CD4-positive, alpha-beta T cell treated with Interleukin-1 beta for 1 hour (primary cell): ENCODE measurements around the gene VCL.

Experiments used
- DNase-seq, 2 donors: peaks; one replicate each; pipeline ENCODE4 v3.0.0-alpha.2; 2020 to 2022

VCL gene

DNA sequence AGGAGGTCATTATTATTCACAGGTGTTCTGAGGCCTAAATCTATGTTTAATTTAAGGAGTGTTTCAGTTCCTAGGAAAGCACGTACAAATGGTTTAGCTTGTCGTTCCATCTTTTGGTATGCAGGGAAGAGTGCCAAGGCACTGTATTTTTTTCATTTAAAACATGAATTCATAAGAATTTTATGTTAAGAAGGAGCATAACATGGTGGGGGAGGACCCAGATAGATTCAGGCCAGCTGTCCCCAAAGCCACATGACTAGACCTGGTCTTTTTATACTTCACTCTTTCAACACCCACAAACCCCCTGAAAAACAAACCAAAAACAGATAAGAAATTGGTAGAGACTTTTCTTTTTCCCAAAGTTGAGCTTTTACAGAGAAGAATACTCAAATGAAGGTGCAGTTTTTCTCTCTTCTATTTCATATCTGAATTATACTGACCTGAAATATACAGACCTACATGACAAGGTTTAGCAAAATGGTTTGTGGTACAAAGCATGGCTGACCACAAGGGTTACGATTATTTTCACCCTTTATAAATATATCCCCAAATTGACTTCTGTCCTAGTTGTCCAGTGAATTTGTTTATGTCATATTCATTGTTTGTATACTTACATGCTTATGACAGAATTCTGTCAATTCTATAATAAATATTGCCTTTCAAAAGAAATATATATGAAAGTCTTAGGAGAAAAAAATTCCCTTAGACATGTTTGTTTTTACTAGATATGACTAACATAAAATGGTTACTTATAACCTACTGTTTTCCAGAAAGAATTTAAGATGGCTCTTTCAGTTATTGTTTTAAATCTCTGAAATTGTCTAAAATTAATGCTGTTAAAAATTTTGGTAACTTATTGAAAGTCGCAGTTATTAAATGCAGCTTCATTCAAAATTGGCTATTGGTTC, 81.4 kb downstream of the VCL start:
- DNase-seq: no peak

DNA sequence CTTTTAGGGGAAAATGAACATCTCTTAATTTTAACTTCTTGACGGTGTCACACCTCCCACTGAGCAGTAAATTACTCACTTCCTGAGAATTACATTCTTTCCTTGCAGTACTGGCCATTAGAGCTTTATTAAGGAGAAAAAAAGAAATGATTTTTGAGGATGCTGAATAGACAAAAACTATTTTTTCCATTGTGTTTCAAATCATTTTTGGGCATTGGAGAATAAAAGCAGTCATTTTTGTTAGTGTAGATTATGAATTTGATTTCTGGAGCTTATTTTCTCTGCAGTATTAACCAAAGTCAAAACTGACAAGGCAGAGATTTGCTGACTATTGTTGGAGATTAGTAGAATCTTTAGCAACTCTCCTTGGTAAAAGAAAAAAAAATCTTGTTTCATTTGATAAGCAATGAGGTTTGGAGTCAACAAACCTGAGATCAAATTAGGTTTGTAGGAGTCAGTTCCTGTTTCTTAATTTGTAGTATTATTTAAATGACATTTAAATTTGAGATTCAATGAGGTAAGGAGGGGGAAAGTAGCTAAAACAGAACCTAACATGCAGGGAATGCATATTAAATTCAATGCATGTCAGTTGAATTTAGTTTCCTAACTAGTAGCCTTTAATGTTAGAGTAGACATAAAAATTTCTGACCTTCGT, 82.1 kb downstream of the VCL start:
- no peak for DNase-seq

DNA sequence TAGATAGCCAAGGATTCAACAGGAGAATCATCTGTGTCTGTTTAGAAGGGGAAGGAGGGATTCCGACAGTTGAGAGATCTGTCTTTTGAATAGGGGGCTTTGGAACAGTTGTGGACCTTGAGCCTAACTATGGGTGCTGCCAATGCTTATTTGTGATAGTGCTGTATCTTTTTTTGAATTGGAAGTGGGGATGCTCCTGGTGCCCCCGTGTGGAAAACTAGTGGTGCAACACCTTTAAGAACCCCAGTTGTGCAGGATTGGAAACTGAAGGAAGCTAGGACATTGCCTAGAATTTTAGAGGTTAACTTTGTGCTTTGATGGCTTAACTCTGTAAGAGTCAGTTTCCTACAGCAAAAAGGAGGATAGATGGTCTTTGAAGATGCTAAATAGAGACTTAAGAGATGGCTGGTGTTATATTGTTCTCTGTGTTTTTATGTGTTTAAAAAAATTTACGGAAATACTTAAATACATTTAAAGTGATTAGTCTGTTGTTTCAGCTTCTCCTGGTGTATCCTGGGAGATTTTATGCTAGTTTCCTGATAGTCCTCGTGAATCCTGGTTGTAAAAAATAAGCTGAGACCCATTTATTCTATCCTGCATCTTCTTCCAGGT, 83.4 kb downstream of the VCL start:
- DNase-seq: peak; percentile 44 to 56

DNA sequence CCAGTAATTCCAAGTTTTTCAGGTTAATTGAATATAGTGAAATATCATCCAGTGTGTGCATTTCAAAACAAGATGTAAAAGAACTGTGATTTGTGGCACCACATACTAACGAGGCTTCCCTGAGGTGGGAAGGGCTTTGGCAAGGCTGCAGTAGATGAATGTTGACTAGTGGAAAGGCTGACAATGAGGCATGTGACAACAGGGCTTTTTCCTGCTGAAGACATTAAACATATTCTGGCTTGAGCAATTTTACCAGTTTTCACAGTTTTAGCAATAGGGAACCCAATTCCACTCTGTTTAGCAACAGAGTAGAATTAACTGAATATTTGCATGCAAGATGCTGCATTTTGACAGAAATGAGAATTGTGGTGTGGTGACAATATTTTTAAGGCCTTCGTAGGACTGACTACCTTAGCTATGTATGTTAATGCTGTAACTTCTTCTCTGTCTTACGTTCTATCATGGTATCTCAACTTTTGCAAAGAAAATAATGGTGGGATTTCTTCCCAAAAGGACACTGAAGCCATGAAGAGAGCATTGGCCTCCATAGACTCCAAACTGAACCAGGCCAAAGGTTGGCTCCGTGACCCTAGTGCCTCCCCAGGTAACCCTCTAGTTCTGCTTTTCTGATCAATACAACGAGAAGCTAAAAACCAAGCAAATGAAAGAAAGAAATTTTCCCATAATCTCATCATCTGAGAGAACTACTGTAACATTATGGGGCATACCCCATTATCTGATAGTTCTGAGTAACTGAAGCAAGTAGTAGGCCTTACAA, 84.2 kb downstream of the VCL start:
- no peak for DNase-seq

DNA sequence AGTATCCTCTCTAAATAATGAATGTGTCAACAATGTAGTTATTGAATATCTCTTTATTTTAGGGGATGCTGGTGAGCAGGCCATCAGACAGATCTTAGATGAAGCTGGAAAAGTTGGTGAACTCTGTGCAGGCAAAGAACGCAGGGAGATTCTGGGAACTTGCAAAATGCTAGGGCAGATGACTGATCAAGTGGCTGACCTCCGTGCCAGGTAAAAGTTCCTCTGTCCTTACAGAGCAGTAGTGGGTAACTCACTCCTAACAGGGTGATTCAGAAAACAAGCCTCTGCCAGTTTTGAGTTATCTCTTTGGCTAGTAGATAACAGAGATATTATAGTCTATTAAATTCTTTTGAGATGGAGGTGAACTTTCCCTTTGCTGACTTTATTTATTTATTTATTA, 85.4 kb downstream of the VCL start:
- DNase-seq: no peak

DNA sequence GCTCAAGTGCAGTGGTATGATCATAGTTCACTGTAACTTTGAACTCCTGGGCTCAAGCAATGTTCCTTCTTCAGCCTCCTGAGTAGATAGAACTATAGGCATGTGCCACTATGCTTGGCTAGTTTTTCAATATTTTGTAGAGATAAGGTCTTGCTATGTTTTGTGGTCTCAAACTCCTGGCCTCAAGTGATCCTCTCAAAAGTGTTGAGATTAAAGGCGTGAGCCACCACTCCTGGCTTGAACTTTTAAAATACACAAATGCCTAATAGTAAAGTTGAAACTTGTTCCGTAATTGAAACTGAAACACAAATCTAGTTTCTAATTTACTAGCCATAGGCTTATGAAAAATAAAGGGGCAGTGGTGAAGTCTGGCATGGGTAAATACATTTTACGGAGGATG, 87.0 kb downstream of the VCL start:
- no peak for DNase-seq

DNA sequence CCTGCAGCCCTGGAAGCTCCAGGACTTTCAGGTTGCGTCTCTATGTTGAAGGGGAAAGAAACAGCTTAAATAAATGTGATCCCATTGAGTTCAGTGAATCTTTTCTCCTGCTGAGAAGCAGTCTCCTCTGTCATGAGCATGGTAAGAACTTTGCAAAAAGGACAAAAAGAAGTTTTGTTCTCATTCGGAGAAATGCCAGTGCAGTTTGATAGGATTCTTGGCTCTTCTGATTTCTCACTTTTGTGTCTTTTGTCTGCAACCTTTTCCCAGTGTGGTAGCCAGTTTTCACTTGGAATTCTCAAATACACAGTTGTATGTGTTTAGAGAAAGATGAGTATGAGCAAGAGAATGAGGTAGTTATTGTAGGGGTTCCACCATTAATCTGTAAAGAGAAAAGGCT, 88.4 kb downstream of the VCL start:
- DNase-seq: no peak

DNA sequence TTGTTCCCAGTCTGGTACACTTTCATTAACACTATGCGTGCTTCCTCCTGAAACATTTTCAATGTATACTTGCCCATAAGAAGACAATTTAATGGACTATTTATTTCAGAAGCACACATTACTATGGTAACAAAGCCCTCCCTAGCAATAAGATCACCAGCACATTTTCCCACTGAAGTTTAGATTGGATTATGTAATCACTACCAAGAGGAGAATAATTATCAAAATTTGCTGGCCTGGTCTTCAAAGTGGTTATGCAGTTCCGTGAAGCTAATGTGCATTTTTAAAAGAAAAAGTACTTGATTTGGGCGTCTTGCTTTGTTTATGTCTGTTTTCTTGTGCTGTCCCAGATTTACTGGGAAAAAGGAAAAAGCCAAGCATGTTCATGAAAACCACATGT, 90.8 kb downstream of the VCL start:
- DNase-seq: no peak

DNA sequence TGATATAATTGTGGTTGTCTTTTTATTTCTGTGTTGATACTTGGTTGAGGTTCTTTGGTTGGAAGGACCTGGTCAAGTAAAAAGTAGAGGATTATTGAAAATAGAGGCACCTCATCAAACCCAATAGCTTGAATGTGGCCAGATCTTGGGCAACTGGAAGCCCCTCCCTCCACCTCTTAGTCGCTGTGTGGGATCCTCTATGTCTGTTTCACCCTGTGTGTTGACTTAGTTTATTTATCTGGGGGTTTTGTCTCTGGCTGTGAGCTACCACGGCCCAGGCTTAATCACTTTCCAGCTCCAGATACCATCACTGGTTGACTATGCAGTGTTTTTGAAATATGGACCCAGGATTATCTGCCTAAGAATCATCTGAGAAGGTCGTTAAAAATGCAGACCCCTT, 94.5 kb downstream of the VCL start:
- DNase-seq: no peak

DNA sequence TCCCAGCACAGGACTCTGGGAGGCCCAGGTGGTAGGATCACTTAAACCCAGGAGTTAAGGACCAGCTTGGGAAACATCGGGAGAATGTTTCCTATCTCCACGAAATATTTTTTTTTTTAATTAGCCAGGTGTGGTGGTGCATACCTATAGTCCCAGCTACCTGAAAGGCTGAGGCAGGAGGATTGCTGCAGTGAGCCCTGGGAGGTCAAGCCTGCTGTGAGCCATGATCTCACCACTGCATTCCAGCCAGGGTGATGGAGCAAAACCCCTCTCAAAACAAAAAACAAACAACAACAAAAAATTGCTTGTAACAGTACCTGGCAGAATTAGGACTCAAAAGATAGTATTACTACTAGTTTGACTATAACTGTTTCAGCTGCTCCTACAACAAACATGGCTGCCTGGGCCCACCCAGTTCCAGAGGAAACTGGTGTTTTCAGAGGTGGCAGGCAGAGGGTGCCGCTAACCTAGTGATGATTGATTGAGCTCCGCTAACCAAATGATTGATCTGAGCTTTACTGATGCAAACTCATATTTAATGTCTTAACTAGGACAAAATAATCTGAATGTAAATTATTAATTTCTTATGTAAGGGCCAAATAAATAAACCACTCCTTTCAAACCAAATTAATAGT, 95.7 kb downstream of the VCL start:
- DNase-seq: no peak

DNA sequence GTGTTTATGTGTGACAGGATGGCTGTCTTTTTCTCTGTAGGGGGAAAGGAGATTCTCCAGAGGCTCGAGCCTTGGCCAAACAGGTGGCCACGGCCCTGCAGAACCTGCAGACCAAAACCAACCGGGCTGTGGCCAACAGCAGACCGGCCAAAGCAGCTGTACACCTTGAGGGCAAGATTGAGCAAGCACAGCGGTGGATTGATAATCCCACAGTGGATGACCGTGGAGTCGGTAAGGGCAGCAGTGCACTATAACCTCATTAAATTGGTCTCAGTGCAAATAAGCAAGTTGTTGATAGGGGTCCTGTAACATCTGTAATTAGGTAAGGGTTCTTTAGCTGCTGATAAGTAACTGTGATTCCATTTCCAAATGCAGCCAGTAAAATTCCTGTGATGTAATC, 96.3 kb downstream of the VCL start:
- DNase-seq: no peak

DNA sequence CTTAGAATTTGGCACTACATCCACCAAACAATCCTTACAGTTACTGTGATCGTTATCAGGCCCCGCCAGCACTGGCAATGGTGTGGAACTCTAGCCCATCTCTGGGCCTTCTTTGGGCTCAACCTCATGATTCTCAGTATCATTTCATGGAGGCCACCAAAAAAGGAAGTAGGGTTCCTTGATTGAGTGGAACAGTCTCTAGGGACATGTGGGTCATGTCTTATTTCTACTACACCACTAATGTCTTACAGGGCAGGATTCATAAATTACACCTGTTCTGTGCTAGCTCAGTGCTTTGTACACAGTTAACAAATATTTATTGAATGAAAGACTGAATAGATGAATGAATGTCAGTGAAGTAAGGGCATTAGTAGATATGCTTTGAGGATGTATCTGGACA, 98.9 kb downstream of the VCL start:
- DNase-seq: no peak

DNA sequence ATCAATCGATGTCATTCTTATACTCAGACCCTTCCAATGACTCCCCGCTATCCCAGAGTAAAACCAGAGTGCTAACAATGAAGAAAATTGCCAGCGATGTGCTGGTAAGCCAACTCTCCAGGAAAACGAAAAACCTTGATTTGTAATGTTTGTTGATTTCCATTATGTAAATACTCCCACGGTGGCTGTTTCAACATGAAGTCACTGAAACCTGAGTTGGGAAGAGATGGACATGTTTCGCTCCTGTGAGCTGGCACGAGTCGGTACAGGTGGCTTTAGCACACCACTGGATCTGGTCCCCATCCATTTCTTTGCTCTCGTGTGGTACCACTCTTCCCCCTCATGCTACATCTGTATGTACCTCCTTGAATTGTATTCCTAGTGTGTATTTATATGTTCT, 99.9 kb downstream of the VCL start:
- no peak for DNase-seq

DNA sequence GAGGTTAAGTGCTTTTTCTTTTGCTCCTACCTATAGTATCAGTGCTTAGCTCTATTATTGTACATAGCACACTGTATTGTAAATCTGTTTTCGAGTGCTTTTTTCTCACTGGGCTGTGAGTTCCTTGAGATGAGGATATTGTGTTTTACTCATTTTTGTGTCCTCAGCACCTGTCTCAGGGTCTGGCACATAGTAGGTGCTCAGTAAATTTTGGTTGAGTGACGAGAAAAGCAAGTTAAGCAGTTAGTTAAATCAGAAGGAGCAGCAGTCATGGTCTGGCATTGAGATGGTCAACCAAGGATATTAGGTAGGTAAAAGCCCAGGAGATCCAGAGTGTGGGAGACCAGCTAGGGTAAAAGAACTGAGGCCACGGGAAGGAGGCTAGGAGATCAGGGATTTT, 101.5 kb downstream of the VCL start:
- no peak for DNase-seq

DNA sequence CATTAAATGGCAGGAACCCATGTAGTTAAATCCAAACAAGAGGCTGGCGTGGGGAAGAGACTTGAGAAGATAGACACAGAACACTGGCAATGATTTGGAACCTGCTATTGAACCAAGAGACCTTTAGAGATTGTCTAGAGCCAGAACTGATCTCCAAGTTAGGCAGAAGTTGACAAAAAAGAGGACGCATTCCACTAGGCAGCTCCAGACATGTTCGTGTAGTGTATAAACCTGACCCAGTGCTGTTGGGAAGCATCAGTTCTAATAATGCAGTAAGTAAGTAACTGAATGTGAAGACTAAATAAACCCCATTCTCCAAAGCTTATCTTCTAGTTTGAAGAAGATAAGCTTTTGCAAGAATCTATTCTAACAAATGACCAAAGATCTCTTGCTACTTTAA, 101.9 kb downstream of the VCL start:
- DNase-seq: no peak

DNA sequence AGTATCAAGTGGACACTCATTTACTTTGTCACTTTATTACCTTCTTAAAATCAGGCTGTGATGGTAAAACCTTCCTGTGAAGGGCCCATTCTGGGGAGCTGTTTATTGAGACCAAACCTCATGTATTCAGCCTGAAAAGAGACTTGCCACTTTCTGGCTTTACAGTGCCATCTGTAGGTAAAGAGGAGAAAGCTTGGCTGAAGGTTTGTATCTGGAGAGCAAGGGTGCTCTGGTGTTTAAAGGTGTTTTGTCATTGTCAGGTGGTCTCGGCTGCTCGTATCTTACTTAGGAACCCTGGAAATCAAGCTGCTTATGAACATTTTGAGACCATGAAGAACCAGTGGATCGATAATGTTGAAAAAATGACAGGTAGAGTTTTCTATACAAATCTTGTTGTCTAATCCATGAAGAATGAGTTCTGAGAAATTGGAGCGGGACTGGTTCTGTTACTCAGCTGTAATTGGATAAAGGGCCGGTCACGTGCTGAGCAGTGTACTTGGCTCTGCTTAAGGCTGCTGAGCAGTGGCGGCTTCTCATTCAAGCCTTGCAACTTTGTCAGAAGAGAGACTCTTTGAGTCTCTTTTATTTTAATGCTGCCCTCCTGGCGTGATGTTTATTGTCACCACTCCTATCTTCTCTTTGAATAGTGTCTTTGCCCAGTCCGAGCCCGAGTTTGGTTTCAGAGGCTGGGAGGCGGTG, 105.8 kb downstream of the VCL start:
- DNase-seq: no peak

DNA sequence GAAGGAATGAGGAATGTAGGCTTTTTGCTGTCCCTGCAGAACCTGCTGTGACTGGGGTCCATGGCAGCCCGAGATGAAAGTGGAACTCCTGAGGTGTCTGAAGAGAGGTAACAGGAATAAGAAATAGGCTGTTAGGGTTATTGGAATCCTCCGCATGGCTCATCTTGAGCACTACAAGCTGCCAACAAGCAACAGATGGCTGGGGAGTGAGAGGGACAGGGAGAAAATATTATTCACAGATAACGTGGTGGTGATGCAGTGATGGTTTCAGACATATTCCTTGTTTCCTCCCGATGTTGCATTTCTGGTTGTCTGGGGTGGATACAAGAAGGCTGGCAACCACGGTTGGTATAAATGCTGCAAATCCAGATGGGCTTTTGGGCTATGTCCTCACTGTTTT, 106.6 kb downstream of the VCL start:
- DNase-seq: no peak

DNA sequence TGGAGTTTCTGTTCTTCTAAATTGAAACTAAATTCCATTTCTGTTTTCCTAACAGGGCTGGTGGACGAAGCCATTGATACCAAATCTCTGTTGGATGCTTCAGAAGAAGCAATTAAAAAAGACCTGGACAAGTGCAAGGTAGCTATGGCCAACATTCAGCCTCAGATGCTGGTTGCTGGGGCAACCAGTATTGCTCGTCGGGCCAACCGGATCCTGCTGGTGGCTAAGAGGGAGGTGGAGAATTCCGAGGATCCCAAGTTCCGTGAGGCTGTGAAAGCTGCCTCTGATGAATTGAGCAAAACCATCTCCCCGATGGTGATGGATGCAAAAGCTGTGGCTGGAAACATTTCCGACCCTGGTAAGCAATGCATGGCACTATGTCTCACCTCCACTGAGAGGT, 107.1 kb downstream of the VCL start:
- no peak for DNase-seq

DNA sequence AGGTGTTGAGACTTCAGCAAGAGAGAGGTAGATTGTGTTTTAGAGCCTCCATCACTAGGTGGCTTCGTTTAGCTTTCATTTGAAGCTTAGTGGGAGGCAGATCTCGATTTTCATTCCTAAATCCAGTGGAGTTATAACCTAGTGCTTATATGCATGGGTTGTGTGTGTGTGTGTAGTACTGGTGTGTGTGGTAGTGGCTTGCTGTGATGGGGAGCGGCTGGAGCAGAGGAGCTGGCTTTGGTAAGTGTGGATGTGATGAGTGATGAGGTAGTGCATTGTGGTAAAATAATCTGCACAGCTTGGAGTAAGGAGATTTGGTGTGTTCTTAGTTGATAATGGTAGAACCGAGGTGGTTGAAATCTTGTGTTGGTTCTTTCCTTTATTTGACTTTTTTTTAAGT, 109.5 kb downstream of the VCL start:
- DNase-seq: no peak

DNA sequence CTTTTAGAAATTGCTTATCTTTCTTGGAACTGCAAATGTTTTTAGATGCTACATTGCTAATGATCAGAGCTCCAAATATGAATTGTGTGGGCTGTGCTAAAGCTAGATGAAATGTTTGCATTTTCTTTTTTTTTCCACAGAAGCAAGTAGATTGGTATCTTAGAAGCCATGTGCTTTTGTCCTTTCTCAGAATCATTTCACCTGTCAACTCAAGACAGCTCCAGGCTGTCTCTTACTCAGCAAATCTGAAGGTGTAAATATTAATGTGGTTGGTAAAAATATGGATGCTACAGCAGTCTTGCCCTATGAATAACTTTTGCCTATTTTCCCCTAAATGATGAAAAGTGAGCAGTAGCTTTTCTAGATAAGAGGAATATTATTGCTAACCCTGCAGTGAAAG, 111.5 kb downstream of the VCL start:
- no peak for DNase-seq

DNA sequence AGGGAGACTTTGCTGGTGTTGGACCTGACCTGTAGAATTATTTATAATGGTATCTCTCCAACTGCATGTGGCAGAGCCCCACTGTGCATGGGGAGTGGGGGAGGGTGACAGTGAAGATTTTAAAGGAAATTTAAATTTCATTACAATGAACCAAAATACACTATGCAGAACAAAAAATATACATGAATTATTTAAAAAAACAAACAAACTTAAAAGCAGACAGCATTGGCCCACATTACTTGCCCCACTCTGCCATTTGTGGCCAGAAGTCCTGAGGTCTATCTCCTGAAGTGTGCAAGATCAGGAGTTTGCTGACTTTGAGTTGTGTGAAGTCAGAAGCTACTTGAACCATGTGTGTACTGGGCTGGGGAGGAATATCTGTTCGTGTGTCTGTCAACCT, 112.2 kb downstream of the VCL start:
- no peak for DNase-seq

DNA sequence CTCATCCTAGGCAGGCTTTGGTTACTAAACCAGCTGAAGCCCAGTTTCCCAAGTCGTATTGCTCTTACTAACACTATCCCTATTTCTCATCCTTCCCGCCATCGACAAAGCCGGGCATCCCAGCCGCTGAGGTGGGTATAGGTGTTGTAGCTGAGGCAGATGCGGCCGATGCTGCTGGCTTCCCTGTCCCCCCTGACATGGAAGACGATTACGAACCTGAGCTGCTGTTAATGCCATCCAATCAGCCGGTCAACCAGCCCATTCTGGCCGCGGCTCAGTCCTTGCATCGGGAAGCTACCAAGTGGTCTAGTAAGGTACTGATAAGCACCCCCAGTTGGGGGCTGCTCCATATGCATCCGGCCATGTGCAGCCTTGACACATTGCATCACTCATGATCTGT, 113.9 kb downstream of the VCL start:
- DNase-seq: no peak
